Calu3 (cell line): Measurements from ENCODE around the gene TNFAIP2. TPM values are rescaled to one million over a fixed set of nuclear protein-coding genes. Genes with fewer than 3 reads are reported as not detected.
A peak's percentile ranks its signal among the peaks of the same experiment; 100 is the strongest.

Experiments
- BruUV-seq: library from RNA; stranded (reverse); fragments of 400-500 nt; replicated peaks from 2 replicates; lab custom pipeline; 2021; lab: Mats Ljungman, UMichigan
- CTCF ChIA-PET: fragments of 300-600 bp; sonication (Branson Sonifier 250); formaldehyde crosslinking; loops from one replicate; lab custom pipeline; 2022; ENCODE audit warnings: antibody characterized with exemption; lab: Charles Lee
- DNase-seq: peaks from one replicate; pipeline ENCODE4 v3.0.0; 2022
- H3K27ac Mint-ChIP-seq: one replicate; pipeline ENCODE4 v1.8.0; 2022; ENCODE audit warnings: mixed read lengths; ENCODE audit not compliant: unreplicated experiment
- H3K27me3 Mint-ChIP-seq: one replicate; pipeline ENCODE4 v1.8.0; 2022; ENCODE audit warnings: mixed read lengths; ENCODE audit not compliant: unreplicated experiment
- H3K36me3 Mint-ChIP-seq: one replicate; pipeline ENCODE4 v1.8.0; 2022; ENCODE audit warnings: mild to moderate bottlenecking, moderate library complexity, mixed read lengths; ENCODE audit not compliant: insufficient read depth, unreplicated experiment
- H3K4me1 Mint-ChIP-seq: one replicate; pipeline ENCODE4 v1.8.0; 2022; ENCODE audit warnings: mild to moderate bottlenecking, low read depth, mixed read lengths; ENCODE audit not compliant: unreplicated experiment
- H3K4me3 Mint-ChIP-seq: one replicate; pipeline ENCODE4 v1.8.0; 2022; ENCODE audit warnings: mild to moderate bottlenecking, low read depth, moderate library complexity, mixed read lengths; ENCODE audit not compliant: unreplicated experiment
- H3K9me3 Mint-ChIP-seq: one replicate; pipeline ENCODE4 v1.8.0; 2022; ENCODE audit warnings: low read depth, mixed read lengths; ENCODE audit not compliant: unreplicated experiment
- CTCF ChIP-seq: fragments of 200-600 bp; IDR thresholded peaks from one replicate; pipeline ENCODE4 v1.8.0; 2022; ENCODE audit warnings: antibody characterized with exemption; ENCODE audit not compliant: unreplicated experiment
- intact Hi-C: fragments of 100-400 bp; cut with micrococcal nuclease; formaldehyde crosslinking; loops from one replicate; pipeline ENCODE4 v1.10.0; 2022; ENCODE audit not compliant: unreplicated experiment
- total RNA-seq: library from RNA; stranded (reverse); gene quantifications from 2 replicates; pipeline ENCODE4 v1.2.3, GENCODE V29; 2022

The TNFAIP2 gene
- total RNA-seq, 1 experiment from 2014 or later: 195 TPM

GRCh38 chr14:103078420-103078749 is 44.9 kb upstream of the TNFAIP2 start:
- H3K4me1 Mint-ChIP-seq: peaks cover 9% of the 10 kb centered on the region
- H3K36me3 Mint-ChIP-seq: peaks cover 19% of the 10 kb centered on the region
- H3K4me3 Mint-ChIP-seq: no peak overlapping the region
- H3K27me3 Mint-ChIP-seq: no peaks in the 10 kb centered on the region
- no peak overlapping the region for H3K27ac Mint-ChIP-seq
- H3K9me3 Mint-ChIP-seq: no peaks in the 10 kb centered on the region
- TF ChIP-seq CTCF: peak; percentile 9
- intact Hi-C loops: loop anchor here (2.0 kb wide), 1 partner anchor 214 kb away; no protein-coding TSS in a partner anchor
- peak; percentile 81 for DNase-seq
- BruUV-seq: no TSS peak
- CTCF ChIA-PET: interaction anchor here (0.7 kb wide), 2 partner anchors 92 to 340 kb away, joined by 6 read pairs; no protein-coding TSS in a partner anchor

GRCh38 chr14:103078860-103079587 is 44.2 kb upstream of the TNFAIP2 start:
- H3K36me3 Mint-ChIP-seq: peaks cover 16% of the 10 kb centered on the region
- no peaks in the 10 kb centered on the region for H3K9me3 Mint-ChIP-seq
- TF ChIP-seq CTCF: no peak
- no TSS peak for BruUV-seq
- H3K27ac Mint-ChIP-seq: no peak overlapping the region
- H3K4me1 Mint-ChIP-seq: peaks cover 9% of the 10 kb centered on the region
- CTCF ChIA-PET: interaction anchor here (0.7 kb wide), 2 partner anchors 92 to 339 kb away, joined by 6 read pairs; no protein-coding TSS in a partner anchor
- DNase-seq: no peak
- H3K27me3 Mint-ChIP-seq: peaks cover 2% of the 10 kb centered on the region
- no peak overlapping the region for H3K4me3 Mint-ChIP-seq
- intact Hi-C loops: loop anchor here (2.0 kb wide), 1 partner anchor 214 kb away; no protein-coding TSS in a partner anchor

- no peak overlapping the region for H3K4me3 Mint-ChIP-seq
- H3K27me3 Mint-ChIP-seq: peaks cover 14% of the 10 kb centered on the region
- DNase-seq: no peak
- BruUV-seq: no TSS peak
- CTCF ChIA-PET: no interaction called here
- intact Hi-C loops: no loop called here
- TF ChIP-seq CTCF: no peak
- no peaks in the 10 kb centered on the region for H3K9me3 Mint-ChIP-seq
- no peaks in the 10 kb centered on the region for H3K36me3 Mint-ChIP-seq
- H3K27ac Mint-ChIP-seq: no peak overlapping the region
- H3K4me1 Mint-ChIP-seq: no peaks in the 10 kb centered on the region
Measured at GRCh38 chr14:103081951-103082350, 41.3 kb upstream of the TNFAIP2 start.

- TF ChIP-seq CTCF: no peak
- Mint-ChIP-seq H3K4me1 (no peaks in the 10 kb centered on the region), H3K27ac (no peak within 1 kb of the TSS), H3K36me3 (no peaks in the 10 kb centered on the region), H3K9me3 (no peaks in the 10 kb centered on the region), H3K4me3 (peak within 1 kb of the TSS; percentile 46), H3K27me3 (peaks cover 14% of the 10 kb centered on the region)
- CTCF ChIA-PET: no interaction called here
- intact Hi-C loops: no loop called here
- no TSS peak for BruUV-seq
- no peak for DNase-seq
Measured at GRCh38 chr14:103084021-103084919, 39.0 kb upstream of the TNFAIP2 start, which contains the start of gene LBHD2. Gene LBHD2, plus strand, starts transcription at chr14:103084210. Its CDS starts 1,803 bp downstream, at chr14:103086013.
